HepG2 (cell line): Measurements from ENCODE around the gene CCDC97. TPM values are rescaled to one million over a fixed set of nuclear protein-coding genes. Genes with fewer than 3 reads are reported as not detected.

Experiments
- ATAC-seq: fragments of 200-7000 bp; cut with Tn5 transposase; 3 replicates; pipeline ENCODE4 v1.9.1; 2020; ENCODE audit warnings: mild to moderate bottlenecking, moderate library complexity
- BruUV-seq: library from RNA; stranded (reverse); fragments of 400-500 nt; replicated peaks from 2 replicates; lab custom pipeline; 2021; lab: Mats Ljungman, UMichigan
- CTCF ChIA-PET: fragments of 300-600 bp; formaldehyde crosslinking; extraction: SDS; loops from one replicate; lab custom pipeline; 2021; ENCODE audit warnings: low total read pairs, inconsistent platforms, low intra/inter-chr PET ratio; lab: Yijun Ruan, JAX
- POLR2A ChIA-PET: fragments of 350-600 bp; sonication (Branson Sonifier 250); formaldehyde crosslinking; loops from one replicate; lab custom pipeline; 2020; ENCODE audit warnings: antibody characterized with exemption, inconsistent platforms; lab: Yijun Ruan, JAX
- DNase-seq: peaks from one replicate; pipeline ENCODE4 v3.0.0-alpha.2; 2015; ENCODE audit warnings: low spot score
- FAIRE-seq: peaks from 3 replicates; lab custom pipeline; 2011; peaks lifted over from hg19 to GRCh38; lab: Jason Lieb, UNC
- H2AFZ ChIP-seq: one replicate; pipeline ENCODE4 v1.6.1; 2011; ENCODE audit warnings: low read length, inconsistent platforms
- H3K27ac ChIP-seq: fragments of 300-600 bp; 3 replicates; pipeline ENCODE4 v1.8.0; 2011; ENCODE audit warnings: mixed run types, mild to moderate bottlenecking, mixed read lengths, low read length, inconsistent platforms; ENCODE audit not compliant: insufficient read depth; ENCODE audit errors: extremely low read length
- H3K27me3 ChIP-seq, 2 experiments: fragments of 200-600 bp in 1 of 2; 2 replicates in 1 of 2; 3 replicates in 1 of 2; pipeline versions ENCODE4 v1.6.0 to v1.8.0; 2011; ENCODE audit warnings: low read length in 2 of 2, mild to moderate bottlenecking in 2 of 2, moderate library complexity in 2 of 2, inconsistent platforms in 1 of 2; ENCODE audit not compliant: insufficient read depth in 2 of 2, control insufficient read depth in 1 of 2
- H3K36me3 ChIP-seq, 2 experiments: fragments of 200-600 bp in 1 of 2; replicated peaks in 1 of 2; 2 replicates in 1 of 2; 3 replicates in 1 of 2; pipeline versions ENCODE4 v1.5.1 to v1.8.0; 2011; ENCODE audit warnings: low read length in 2 of 2, inconsistent platforms in 1 of 2; ENCODE audit not compliant: insufficient read depth in 2 of 2, control insufficient read depth in 1 of 2
- H3K4me1 ChIP-seq: 2 replicates; pipeline ENCODE4 v1.5.1; 2012; ENCODE audit warnings: low read length, inconsistent platforms; ENCODE audit not compliant: insufficient read depth
- H3K4me2 ChIP-seq: 2 replicates; pipeline ENCODE4 v1.6.0; 2011; ENCODE audit warnings: low read depth, low read length, inconsistent platforms
- H3K4me3 ChIP-seq, 3 experiments: fragments of 200-600 bp in 1 of 3; sonication (generic), shearing (Covaris generic) in 1 of 3; replicated peaks in 1 of 3; 2 replicates each; pipeline ENCODE4 v1.5.1; 2011 to 2016; ENCODE audit warnings: low read length in 3 of 3, inconsistent platforms in 2 of 3, low read depth in 2 of 3, mild to moderate bottlenecking in 2 of 3, control low read depth in 1 of 3, mixed read lengths in 1 of 3; ENCODE audit not compliant: insufficient read depth in 1 of 3
- H3K79me2 ChIP-seq: one replicate; pipeline ENCODE4 v1.6.1; 2011; ENCODE audit warnings: low read length, inconsistent platforms; ENCODE audit not compliant: insufficient read depth
- H3K9ac ChIP-seq: 2 replicates; pipeline ENCODE4 v1.6.0; 2011; ENCODE audit warnings: mild to moderate bottlenecking, low read depth, low read length, inconsistent platforms; ENCODE audit not compliant: insufficient read depth
- H3K9me3 ChIP-seq: 2 replicates; pipeline ENCODE4 v1.5.1; 2012; ENCODE audit warnings: mild to moderate bottlenecking, low read length
- H4K20me1 ChIP-seq: 2 replicates; pipeline ENCODE4 v1.6.0; 2011; ENCODE audit warnings: inconsistent platforms, mild to moderate bottlenecking, low read length, moderate library complexity; ENCODE audit not compliant: insufficient read depth
- ARNT2 ChIP-seq: sonication (generic); formaldehyde crosslinking; IDR thresholded peaks from 2 replicates; pipeline ENCODE4 v1.8.0; 2022; ENCODE audit warnings: mild to moderate bottlenecking, low read depth, missing genetic modification reagents, moderate library complexity
- FOXC1 ChIP-seq: sonication (generic); formaldehyde crosslinking; IDR thresholded peaks from 2 replicates; pipeline ENCODE4 v1.8.0; 2022; ENCODE audit warnings: mild to moderate bottlenecking, missing genetic modification reagents, borderline replicate concordance
- JARID2 ChIP-seq: sonication (generic); formaldehyde crosslinking; IDR thresholded peaks from 2 replicates; pipeline ENCODE4 v1.8.1; 2023; ENCODE audit warnings: missing genetic modification reagents, inconsistent platforms; ENCODE audit not compliant: insufficient replicate concordance
- PCBP2 ChIP-seq: fragments of 200-400 bp; formaldehyde crosslinking; optimal IDR thresholded peaks from 2 replicates; pipeline ENCODE3; 2018; ENCODE audit warnings: low read length, low read depth; ENCODE audit not compliant: poor library complexity, severe bottlenecking
- SKI ChIP-seq: fragments of 450-650 bp; IDR thresholded peaks from one replicate; pipeline ENCODE4 v1.6.1; 2018; ENCODE audit warnings: mild to moderate bottlenecking; ENCODE audit not compliant: partially characterized antibody
- TGIF2 ChIP-seq: IDR thresholded peaks from 2 replicates; pipeline ENCODE4 v1.6.1; 2016; ENCODE audit warnings: control low read depth, missing compliant biosample characterization
- ZNF225 ChIP-seq: sonication (generic); formaldehyde crosslinking; IDR thresholded peaks from 2 replicates; pipeline ENCODE4 v1.4.0; 2020; ENCODE audit warnings: mild to moderate bottlenecking, missing genetic modification reagents
- ZNF329 ChIP-seq: sonication (generic); formaldehyde crosslinking; IDR thresholded peaks from 2 replicates; pipeline ENCODE4 v1.9.0; 2021; ENCODE audit warnings: low read depth, mild to moderate bottlenecking, missing genetic modification reagents
- ZNF644 ChIP-seq: IDR thresholded peaks from 2 replicates; pipeline ENCODE4 v1.6.1; 2016; ENCODE audit warnings: low read depth
- ZSCAN21 ChIP-seq: sonication (generic); formaldehyde crosslinking; IDR thresholded peaks from 2 replicates; pipeline ENCODE4 v1.8.0; 2022; ENCODE audit warnings: mild to moderate bottlenecking, missing genetic modification reagents, moderate library complexity, borderline replicate concordance
- ZSCAN29 ChIP-seq: sonication (generic); formaldehyde crosslinking; conservative IDR thresholded peaks from 2 replicates; pipeline ENCODE4 v1.4.0; 2020; ENCODE audit warnings: mild to moderate bottlenecking, missing genetic modification reagents
- WGBS: methylation state at CpG from one replicate; pipeline ENCODE4 v1.1.6; 2017; ENCODE audit warnings: low lambda C conversion rate; 5-methylcytosine and 5-hydroxymethylcytosine counted together
- in situ Hi-C: cut with HindIII; loops from 2 replicates; pipeline ENCODE4 v1.10.0; 2017; ENCODE audit warnings: low pct_unique_long_range_greater_than_20kb; ENCODE audit not compliant: extremely low pct_ligation_motif_present
- intact Hi-C: fragments of 100-400 bp; cut with micrococcal nuclease; formaldehyde crosslinking; loops from one replicate; pipeline ENCODE4 v1.10.0; 2022; ENCODE audit not compliant: unreplicated experiment
- polyA plus RNA-seq, 8 experiments: library from polyadenylated mRNA; depleted of rRNA in 3 of 8; stranded (reverse) in 7 of 8; unstranded in 1 of 8; fragments of >200 nt; fragmentation: Illumina TruSeq in 4 of 8; extraction: Trizol in 4 of 8; gene quantifications; 2 replicates each; pipeline versions ENCODE4 v1.2.1 to v1.2.3, GENCODE V29; 2011 to 2016; ENCODE audit warnings: low read depth in 4 of 8, missing spikeins in 1 of 8, mixed read lengths in 1 of 8; ENCODE audit not compliant: insufficient read depth in 1 of 8
- total RNA-seq, 5 experiments: library from RNA; depleted of rRNA; stranded (reverse); fragments of >200 nt; fragmentation: Illumina TruSeq; extraction: Trizol; gene quantifications; 2 replicates each; pipeline ENCODE4 v1.2.3, GENCODE V29; 2016; ENCODE audit warnings: low read depth in 1 of 5
- TF ChIP-seq, protein P1 (sequence below): sonication (generic); formaldehyde crosslinking; IDR thresholded peaks from 2 replicates; pipeline ENCODE4 v1.9.0; 2022; ENCODE audit warnings: low read depth, missing genetic modification reagents
- TF ChIP-seq, protein P2 (sequence below): sonication (generic); formaldehyde crosslinking; IDR thresholded peaks from 2 replicates; pipeline ENCODE4 v1.4.0; 2020; ENCODE audit warnings: low read depth, mild to moderate bottlenecking, missing genetic modification reagents
- TF ChIP-seq, protein P3 (sequence below): IDR thresholded peaks from 2 replicates; pipeline ENCODE4 v1.6.1; 2018; ENCODE audit warnings: missing genetic modification reagents, mild to moderate bottlenecking, missing compliant biosample characterization

Gene CCDC97
- total and polyA plus RNA-seq, 2 of the 13 experiments (the other 11 are each of a cell fraction or from before 2014, with no cell fraction given): 6.2 to 7.3 TPM

GRCh38 chr19:41335467-41335866 lies 25.5 kb downstream of the CCDC97 start:
- no peak overlapping the region for H3K27ac ChIP-seq
- no peak overlapping the region for H3K4me3 ChIP-seq
- no peak overlapping the region for H3K9ac ChIP-seq
- 100% methylated on average over 6 of the region's 10 CpGs for WGBS
- ChIA-PET POLR2A (no interaction called here), CTCF (no interaction called here)
- no peaks in the 10 kb centered on the region for H3K79me2 ChIP-seq
- TF ChIP-seq ZNF225 (no peak), SKI (no peak), ZNF329 (CRISPR knock-in tag) (no peak), FOXC1 (CRISPR knock-in tag) (no peak), ZSCAN21 (CRISPR knock-in tag) (no peak), ZNF644 (CRISPR knock-in tag) (no peak), ARNT2 (no peak), ZSCAN29 (CRISPR knock-in tag) (no peak)
- FAIRE-seq: no peak
- no TSS peak for BruUV-seq
- H3K4me2 ChIP-seq: no peak overlapping the region
- no peak for DNase-seq
- H3K36me3 ChIP-seq: peaks cover 9 to 47% of the 10 kb centered on the region in 2 experiments; a peak in 4 of 5 replicates
- ATAC-seq: no peak
- in situ Hi-C loops: no loop called here
- H3K27me3 ChIP-seq: no peaks in the 10 kb centered on the region
- no peaks in the 10 kb centered on the region for H3K4me1 ChIP-seq
- no peaks in the 10 kb centered on the region for H3K9me3 ChIP-seq
- intact Hi-C loops: no loop called here
- no peaks in the 10 kb centered on the region for H4K20me1 ChIP-seq
- no peak overlapping the region for H2AFZ ChIP-seq

- in situ Hi-C loops (no loop called here), intact Hi-C loops (no loop called here)
- WGBS: 99% methylated on average over 5 of the region's 5 CpGs
- FAIRE-seq (no peak), DNase-seq (no peak), ATAC-seq (no peak)
- CTCF ChIA-PET: no interaction called here
- TF ChIP-seq TGIF2 (CRISPR knock-in tag) (no peak), PCBP2 (no peak), JARID2 (CRISPR knock-in tag) (no peak)
- TF ChIP-seq, protein P1, sequence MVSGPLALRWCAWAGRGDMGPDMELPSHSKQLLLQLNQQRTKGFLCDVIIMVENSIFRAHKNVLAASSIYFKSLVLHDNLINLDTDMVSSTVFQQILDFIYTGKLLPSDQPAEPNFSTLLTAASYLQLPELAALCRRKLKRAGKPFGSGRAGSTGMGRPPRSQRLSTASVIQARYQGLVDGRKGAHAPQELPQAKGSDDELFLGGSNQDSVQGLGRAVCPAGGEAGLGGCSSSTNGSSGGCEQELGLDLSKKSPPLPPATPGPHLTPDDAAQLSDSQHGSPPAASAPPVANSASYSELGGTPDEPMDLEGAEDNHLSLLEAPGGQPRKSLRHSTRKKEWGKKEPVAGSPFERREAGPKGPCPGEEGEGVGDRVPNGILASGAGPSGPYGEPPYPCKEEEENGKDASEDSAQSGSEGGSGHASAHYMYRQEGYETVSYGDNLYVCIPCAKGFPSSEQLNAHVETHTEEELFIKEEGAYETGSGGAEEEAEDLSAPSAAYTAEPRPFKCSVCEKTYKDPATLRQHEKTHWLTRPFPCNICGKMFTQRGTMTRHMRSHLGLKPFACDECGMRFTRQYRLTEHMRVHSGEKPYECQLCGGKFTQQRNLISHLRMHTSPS (CRISPR knock-in tag): no peak
- TF ChIP-seq, protein P2, sequence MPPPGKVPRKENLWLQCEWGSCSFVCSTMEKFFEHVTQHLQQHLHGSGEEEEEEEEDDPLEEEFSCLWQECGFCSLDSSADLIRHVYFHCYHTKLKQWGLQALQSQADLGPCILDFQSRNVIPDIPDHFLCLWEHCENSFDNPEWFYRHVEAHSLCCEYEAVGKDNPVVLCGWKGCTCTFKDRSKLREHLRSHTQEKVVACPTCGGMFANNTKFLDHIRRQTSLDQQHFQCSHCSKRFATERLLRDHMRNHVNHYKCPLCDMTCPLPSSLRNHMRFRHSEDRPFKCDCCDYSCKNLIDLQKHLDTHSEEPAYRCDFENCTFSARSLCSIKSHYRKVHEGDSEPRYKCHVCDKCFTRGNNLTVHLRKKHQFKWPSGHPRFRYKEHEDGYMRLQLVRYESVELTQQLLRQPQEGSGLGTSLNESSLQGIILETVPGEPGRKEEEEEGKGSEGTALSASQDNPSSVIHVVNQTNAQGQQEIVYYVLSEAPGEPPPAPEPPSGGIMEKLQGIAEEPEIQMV (CRISPR knock-in tag): no peak
- TF ChIP-seq, protein P3, sequence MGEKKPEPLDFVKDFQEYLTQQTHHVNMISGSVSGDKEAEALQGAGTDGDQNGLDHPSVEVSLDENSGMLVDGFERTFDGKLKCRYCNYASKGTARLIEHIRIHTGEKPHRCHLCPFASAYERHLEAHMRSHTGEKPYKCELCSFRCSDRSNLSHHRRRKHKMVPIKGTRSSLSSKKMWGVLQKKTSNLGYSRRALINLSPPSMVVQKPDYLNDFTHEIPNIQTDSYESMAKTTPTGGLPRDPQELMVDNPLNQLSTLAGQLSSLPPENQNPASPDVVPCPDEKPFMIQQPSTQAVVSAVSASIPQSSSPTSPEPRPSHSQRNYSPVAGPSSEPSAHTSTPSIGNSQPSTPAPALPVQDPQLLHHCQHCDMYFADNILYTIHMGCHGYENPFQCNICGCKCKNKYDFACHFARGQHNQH (CRISPR knock-in tag): no peak
- Histone ChIP-seq H4K20me1 (no peaks in the 10 kb centered on the region), H3K9me3 (no peaks in the 10 kb centered on the region), H3K79me2 (no peaks in the 10 kb centered on the region), H3K4me2 (no peak overlapping the region), H3K27me3 (no peaks in the 10 kb centered on the region), H3K4me1 (no peaks in the 10 kb centered on the region), H3K4me3 (no peak overlapping the region), H2AFZ (no peak overlapping the region), H3K9ac (no peak overlapping the region), H3K36me3 (peaks cover 16 to 45% of the 10 kb centered on the region in 2 experiments), H3K27ac (no peak overlapping the region)
- no TSS peak for BruUV-seq
- POLR2A ChIA-PET: no interaction called here
These were observed 30.0 kb downstream of the CCDC97 start for GRCh38 chr19:41339936-41340335.
